Articular chondrocyte of knee joint (primary cell): ENCODE measurements around the gene TRAPPC5. TPM values are rescaled to one million over a fixed set of nuclear protein-coding genes. Genes with fewer than 3 reads are reported as not detected.

Source experiments
- total RNA-seq: library from RNA; depleted of rRNA; stranded (reverse); fragments of >200 nt; gene quantifications from 2 replicates; pipeline ENCODE4 v1.2.3, GENCODE V29; 2012

The TRAPPC5 gene
- 40.4 and 41.4 TPM in 2 replicates for total RNA-seq

GRCh38 chr19:7680606-7681339, at the start of gene TRAPPC5:
TSS of gene TRAPPC5 (plus strand) at chr19:7680833. CDS start at chr19:7682254, 1,421 bp downstream.

GRCh38 chr19:7633698-7634097, 46.9 kb upstream of the TRAPPC5 start, which contains the start of gene PCP2:
TSS of gene PCP2 (minus strand) at chr19:7633719. CDS start at chr19:7633457, 262 bp downstream.

GRCh38 chr19:7636691-7637373, 43.8 kb upstream of the TRAPPC5 start, which contains the start of gene STXBP2:
TSS of gene STXBP2 (plus strand) at chr19:7637110. CDS start at chr19:7637150, 40 bp downstream.

GRCh38 chr19:7668842-7669241, 11.8 kb upstream of the TRAPPC5 start, which contains the start of gene RETN:
TSS of gene RETN (plus strand) at chr19:7669049. CDS start at chr19:7669327, 278 bp downstream.

GRCh38 chr19:7676854-7677253, 3.8 kb upstream of the TRAPPC5 start, which contains the start of gene MCEMP1:
TSS of gene MCEMP1 (plus strand) at chr19:7677090. CDS start at chr19:7677121, 31 bp downstream.

GRCh38 chr19:7701654-7702457, 21.2 kb downstream of the TRAPPC5 start, which contains the start of gene FCER2:
TSS of gene FCER2 (minus strand) at chr19:7702131. CDS start at chr19:7699760, 2,371 bp downstream.

GRCh38 chr19:7732045-7732444, 51.4 kb downstream of the TRAPPC5 start, which contains the start of gene CLEC4G:
TSS of gene CLEC4G (minus strand) at chr19:7732110. CDS start at chr19:7732102, 8 bp downstream.

Other genes starting within 250 kb of the TRAPPC5 start
- 1.7 and 2.9 TPM in 2 replicates for gene PEX11G, start 191.8 kb upstream of the TRAPPC5 start, total RNA-seq
- 18.5 and 22.7 TPM in 2 replicates for gene ZNF358, start 164.7 kb upstream of the TRAPPC5 start, total RNA-seq
- 5.7 and 8.4 TPM in 2 replicates for gene MCOLN1, start 158.2 kb upstream of the TRAPPC5 start, total RNA-seq
- 57.8 and 64.2 TPM in 2 replicates for gene PNPLA6, start 145.1 kb upstream of the TRAPPC5 start, total RNA-seq
- not detected in 2 replicates for gene CAMSAP3, start 85.0 kb upstream of the TRAPPC5 start, total RNA-seq
- gene XAB2, start 51.3 kb upstream of the TRAPPC5 start, total RNA-seq, result 26.4 and 28.4 TPM in 2 replicates
- gene PET100, start 51.0 kb upstream of the TRAPPC5 start, total RNA-seq, result 6.4 and 11.1 TPM in 2 replicates
- gene PCP2, start 47.1 kb upstream of the TRAPPC5 start, total RNA-seq, result not detected in 2 replicates
- gene STXBP2, start 43.7 kb upstream of the TRAPPC5 start, total RNA-seq, result 0.76 and 1.7 TPM in 2 replicates
- not detected in 2 replicates for gene RETN, start 11.8 kb upstream of the TRAPPC5 start, total RNA-seq
- not detected in 2 replicates for gene MCEMP1, start 3.7 kb upstream of the TRAPPC5 start, total RNA-seq
- gene FCER2, start 21.3 kb downstream of the TRAPPC5 start, total RNA-seq, result not detected in 2 replicates
- not detected in 2 replicates for gene CLEC4G, start 51.3 kb downstream of the TRAPPC5 start, total RNA-seq
- gene CD209, start 66.7 kb downstream of the TRAPPC5 start, total RNA-seq, result not detected in 2 replicates
- not detected in 2 replicates for gene CLEC4M, start 82.4 kb downstream of the TRAPPC5 start, total RNA-seq
- gene EVI5L, start 149.4 kb downstream of the TRAPPC5 start, total RNA-seq, result 14.4 and 14.5 TPM in 2 replicates
- not detected in 2 replicates for gene PRR36, start 193.6 kb downstream of the TRAPPC5 start, total RNA-seq
- 6.1 and 7.8 TPM in 2 replicates for gene LRRC8E, start 207.7 kb downstream of the TRAPPC5 start, total RNA-seq
- gene MAP2K7, start 223.0 kb downstream of the TRAPPC5 start, total RNA-seq, result 9.5 and 9.7 TPM in 2 replicates
- gene TGFBR3L, start 234.0 kb downstream of the TRAPPC5 start, total RNA-seq, result 0.26 and 0.76 TPM in 2 replicates
- 23.7 and 25.9 TPM in 2 replicates for gene SNAPC2, start 239.5 kb downstream of the TRAPPC5 start, total RNA-seq
- gene CTXN1, start 245.3 kb downstream of the TRAPPC5 start, total RNA-seq, result 1.1 and 1.3 TPM in 2 replicates